Measurements from ENCODE around the gene LDHA.

The LDHA gene

DNA sequence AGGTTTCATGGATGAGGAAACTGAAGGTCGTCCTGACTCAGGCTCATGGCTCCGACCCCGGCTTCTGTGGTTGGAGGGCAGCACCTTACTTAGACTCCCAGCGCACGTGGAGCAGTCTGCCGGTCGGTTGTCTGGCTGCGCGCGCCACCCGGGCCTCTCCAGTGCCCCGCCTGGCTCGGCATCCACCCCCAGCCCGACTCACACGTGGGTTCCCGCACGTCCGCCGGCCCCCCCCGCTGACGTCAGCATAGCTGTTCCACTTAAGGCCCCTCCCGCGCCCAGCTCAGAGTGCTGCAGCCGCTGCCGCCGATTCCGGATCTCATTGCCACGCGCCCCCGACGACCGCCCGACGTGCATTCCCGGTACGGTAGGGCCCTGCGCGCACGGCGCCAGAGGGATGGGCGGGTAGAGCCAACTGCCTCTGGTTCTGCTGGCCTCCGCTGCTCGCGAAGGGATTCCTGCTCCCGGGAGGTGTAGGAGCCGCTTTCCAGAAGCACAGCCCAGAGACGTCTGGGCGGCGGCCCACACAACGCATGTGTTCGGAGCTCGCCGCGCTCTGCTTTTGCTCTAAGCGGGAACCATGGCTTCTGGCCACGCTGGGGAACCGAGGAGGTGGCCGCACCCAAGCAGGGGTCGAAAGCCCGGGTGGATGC lies at the start of gene LDHA:
Gene LDHA, plus strand, starts transcription at position 289 of the 653 bp plus-strand sequence. CDS start 2,280 bp downstream, outside the sequence.
- Histone ChIP-seq H3K27ac (peak within 1 kb of the TSS; percentile 89), H3K4me3 (ENCODE audit: low read depth in 1 of 2, low read length in 1 of 2) (peak within 1 kb of the TSS; percentile 79 to 94), H3K4me1 (ENCODE audit: control insufficient read depth in 1 of 2, insufficient read depth in 1 of 2, low read depth in 1 of 2, low read length in 1 of 2) (peaks cover 53 to 58% of the 10 kb centered on the region in 2 experiments), H3K9me3 (no peaks in the 10 kb centered on the region), H3K36me3 (peaks cover 21% of the 10 kb centered on the region), H3K27me3 (no peaks in the 10 kb centered on the region)
- TF ChIP-seq, protein P1, sequence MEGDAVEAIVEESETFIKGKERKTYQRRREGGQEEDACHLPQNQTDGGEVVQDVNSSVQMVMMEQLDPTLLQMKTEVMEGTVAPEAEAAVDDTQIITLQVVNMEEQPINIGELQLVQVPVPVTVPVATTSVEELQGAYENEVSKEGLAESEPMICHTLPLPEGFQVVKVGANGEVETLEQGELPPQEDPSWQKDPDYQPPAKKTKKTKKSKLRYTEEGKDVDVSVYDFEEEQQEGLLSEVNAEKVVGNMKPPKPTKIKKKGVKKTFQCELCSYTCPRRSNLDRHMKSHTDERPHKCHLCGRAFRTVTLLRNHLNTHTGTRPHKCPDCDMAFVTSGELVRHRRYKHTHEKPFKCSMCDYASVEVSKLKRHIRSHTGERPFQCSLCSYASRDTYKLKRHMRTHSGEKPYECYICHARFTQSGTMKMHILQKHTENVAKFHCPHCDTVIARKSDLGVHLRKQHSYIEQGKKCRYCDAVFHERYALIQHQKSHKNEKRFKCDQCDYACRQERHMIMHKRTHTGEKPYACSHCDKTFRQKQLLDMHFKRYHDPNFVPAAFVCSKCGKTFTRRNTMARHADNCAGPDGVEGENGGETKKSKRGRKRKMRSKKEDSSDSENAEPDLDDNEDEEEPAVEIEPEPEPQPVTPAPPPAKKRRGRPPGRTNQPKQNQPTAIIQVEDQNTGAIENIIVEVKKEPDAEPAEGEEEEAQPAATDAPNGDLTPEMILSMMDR (IDR thresholded peaks at IDR 0.05), result no peak

GRCh38 chr11:18347471-18348125 lies 46.8 kb upstream of the LDHA start:
- H3K9me3 ChIP-seq, result no peaks in the 10 kb centered on the region
- H3K4me3 ChIP-seq (ENCODE audit: low read depth in 1 of 2, low read length in 1 of 2), result no peak overlapping the region
- H3K36me3 ChIP-seq, result peaks cover 78% of the 10 kb centered on the region
- no peaks in the 10 kb centered on the region for H3K4me1 ChIP-seq (ENCODE audit: control insufficient read depth in 1 of 2, insufficient read depth in 1 of 2, low read depth in 1 of 2, low read length in 1 of 2)
- no peak overlapping the region for H3K27ac ChIP-seq
- no peaks in the 10 kb centered on the region for H3K27me3 ChIP-seq
- TF ChIP-seq, protein P1 (IDR thresholded peaks at IDR 0.05), result no peak

- Histone ChIP-seq H3K27me3 (no peaks in the 10 kb centered on the region), H3K4me3 (ENCODE audit: low read depth in 1 of 2, low read length in 1 of 2) (no peak overlapping the region), H3K4me1 (ENCODE audit: control insufficient read depth in 1 of 2, insufficient read depth in 1 of 2, low read depth in 1 of 2, low read length in 1 of 2) (no peaks in the 10 kb centered on the region), H3K36me3 (peaks cover 58% of the 10 kb centered on the region), H3K9me3 (no peaks in the 10 kb centered on the region), H3K27ac (no peak overlapping the region)
- TF ChIP-seq, protein P1 (IDR thresholded peaks at IDR 0.05), result no peak
Observed at GRCh38 chr11:18352581-18352980, 41.8 kb upstream of the LDHA start.

- Histone ChIP-seq H3K4me1 (ENCODE audit: control insufficient read depth in 1 of 2, insufficient read depth in 1 of 2, low read depth in 1 of 2, low read length in 1 of 2) (no peaks in the 10 kb centered on the region), H3K4me3 (ENCODE audit: low read depth in 1 of 2, low read length in 1 of 2) (no peak overlapping the region), H3K27ac (no peak overlapping the region), H3K36me3 (peaks cover 74% of the 10 kb centered on the region), H3K27me3 (no peaks in the 10 kb centered on the region), H3K9me3 (no peaks in the 10 kb centered on the region)
- TF ChIP-seq, protein P1 (IDR thresholded peaks at IDR 0.05), result no peak
Observed at GRCh38 chr11:18358646-18359045, 35.7 kb upstream of the LDHA start.

GRCh38 chr11:18361154-18361553 lies 33.2 kb upstream of the LDHA start:
- H3K36me3 ChIP-seq, result peaks cover 78% of the 10 kb centered on the region
- H3K9me3 ChIP-seq, result no peaks in the 10 kb centered on the region
- peaks cover 7 to 8% of the 10 kb centered on the region in 2 experiments for H3K4me1 ChIP-seq (ENCODE audit: control insufficient read depth in 1 of 2, insufficient read depth in 1 of 2, low read depth in 1 of 2, low read length in 1 of 2)
- H3K4me3 ChIP-seq (ENCODE audit: low read depth in 1 of 2, low read length in 1 of 2), result no peak overlapping the region
- H3K27me3 ChIP-seq, result no peaks in the 10 kb centered on the region
- TF ChIP-seq, protein P1 (IDR thresholded peaks at IDR 0.05), result no peak
- H3K27ac ChIP-seq, result no peak overlapping the region
